ENCODE data around the gene ZCCHC24. TPM values are rescaled to one million over a fixed set of nuclear protein-coding genes. Genes with fewer than 3 reads are reported as not detected.
A peak's percentile ranks its signal among the peaks of the same experiment; 100 is the strongest.

Gene ZCCHC24
- total RNA-seq, 2 experiments from 2014 or later, result 0.98 to 2.2 TPM

DNA sequence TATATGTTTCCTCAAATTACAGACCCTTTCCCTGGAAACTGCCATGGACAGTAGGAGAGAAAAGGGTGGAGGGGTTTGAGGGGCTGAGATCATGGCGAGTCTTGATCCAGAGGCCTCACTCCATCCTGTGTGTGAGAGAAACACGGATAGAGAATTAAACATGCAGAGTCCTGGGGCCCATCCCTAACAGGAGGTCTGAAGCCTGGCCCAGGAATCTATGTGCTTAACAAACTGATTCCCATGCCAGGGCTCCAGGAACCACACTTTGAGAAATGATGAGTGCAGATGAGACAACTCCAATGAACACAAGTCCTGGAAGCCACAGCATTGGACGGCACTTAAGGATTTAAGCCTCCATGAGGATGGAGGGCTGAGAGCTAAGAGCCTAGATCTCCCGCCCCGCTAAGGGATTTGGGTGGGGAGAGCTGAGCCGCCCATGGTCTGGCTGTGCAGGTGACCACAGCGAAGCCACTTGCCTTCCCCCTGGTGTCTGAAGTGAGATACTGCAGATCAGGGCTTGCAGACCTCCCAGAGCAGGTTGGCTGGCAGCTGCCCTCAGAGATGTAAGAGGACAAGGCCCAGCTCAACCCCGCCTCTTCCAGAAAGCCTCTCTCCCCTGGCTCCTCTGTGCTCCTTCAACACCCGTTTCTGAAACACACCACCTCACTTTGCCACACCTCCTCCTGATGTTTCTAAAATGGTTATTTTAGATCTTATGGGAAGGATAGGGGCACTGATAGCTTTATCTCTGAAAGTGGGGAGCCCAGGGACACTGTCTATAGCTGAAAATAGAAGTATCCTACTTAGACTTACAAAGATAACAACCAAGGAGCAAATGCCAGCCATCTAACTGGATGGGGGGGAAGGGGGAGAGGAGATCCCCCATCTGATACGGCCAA lies 42.1 kb upstream of the ZCCHC24 start:
- no peaks in the 10 kb centered on the region for H3K9me3 ChIP-seq (ENCODE audit: low read length)
- no peak overlapping the region for H2AFZ ChIP-seq (ENCODE audit: low read length)
- BruUV-seq (replicated peaks), result no TSS peak
- TF ChIP-seq EZH2phosphoT487 (IDR thresholded peaks at IDR 0.05; ENCODE audit: borderline replicate concordance, low read depth, low read length) (no peak), CTCF (conservative IDR thresholded peaks at IDR 0.05; ENCODE audit: low read length) (peak; percentile 76)
- no peak overlapping the region for H3K4me3 ChIP-seq (ENCODE audit: low read depth, low read length, poor library complexity, severe bottlenecking)
- H3K36me3 ChIP-seq (ENCODE audit: insufficient read depth, low read length), result no peaks in the 10 kb centered on the region
- no peaks in the 10 kb centered on the region for H3K4me1 ChIP-seq (ENCODE audit: insufficient read depth, low read length, poor library complexity, severe bottlenecking)
- H3K79me2 ChIP-seq (ENCODE audit: insufficient read depth, low read depth, low read length), result no peaks in the 10 kb centered on the region
- intact Hi-C loops (cut with micrococcal nuclease; ENCODE audit: unreplicated experiment), result loop anchor here (1.0 kb wide), 1 partner anchor 113 kb away; no protein-coding TSS in a partner anchor
- POLR2A ChIA-PET, result no interaction called here
- H4K20me1 ChIP-seq (ENCODE audit: insufficient read depth, low read length), result no peaks in the 10 kb centered on the region
- H3K9me2 ChIP-seq (ENCODE audit: insufficient read depth, low read length), result no peaks in the 10 kb centered on the region
- DNase-seq (ENCODE audit: low spot score), result peak; percentile 56
- CTCF ChIA-PET (ENCODE audit: unreplicated experiment), result no interaction called here
- no peak overlapping the region for H3K27ac ChIP-seq (ENCODE audit: low read depth, low read length, poor library complexity, severe bottlenecking)
- H3K4me2 ChIP-seq (ENCODE audit: low read length), result no peak overlapping the region

DNA sequence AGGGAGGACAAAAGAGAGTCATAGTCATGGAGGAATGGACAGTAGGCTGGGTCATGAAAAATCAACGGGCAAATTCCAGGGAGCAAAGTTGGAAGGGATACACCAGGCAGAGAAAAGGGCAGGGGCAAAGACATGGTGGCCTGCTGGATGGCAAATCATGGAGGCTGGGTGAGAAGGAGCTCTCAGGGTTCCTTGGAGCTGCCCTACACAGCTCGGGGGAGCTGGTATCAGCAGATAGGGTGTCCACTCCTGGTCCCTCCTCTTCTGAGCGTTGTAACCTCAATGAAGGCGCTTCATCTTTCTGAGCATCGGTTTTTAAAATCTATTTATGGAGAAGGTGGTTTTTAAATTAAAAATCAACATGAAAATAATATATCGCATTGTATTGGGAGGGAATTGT lies 39.1 kb upstream of the ZCCHC24 start:
- ChIA-PET CTCF (ENCODE audit: unreplicated experiment) (no interaction called here), POLR2A (no interaction called here)
- no peaks in the 10 kb centered on the region for H3K9me2 ChIP-seq (ENCODE audit: insufficient read depth, low read length)
- BruUV-seq (replicated peaks), result no TSS peak
- no peaks in the 10 kb centered on the region for H3K36me3 ChIP-seq (ENCODE audit: insufficient read depth, low read length)
- DNase-seq (ENCODE audit: low spot score), result no peak
- H3K4me2 ChIP-seq (ENCODE audit: low read length), result no peak overlapping the region
- no peak for TF ChIP-seq EZH2phosphoT487 (IDR thresholded peaks at IDR 0.05; ENCODE audit: borderline replicate concordance, low read depth, low read length)
- intact Hi-C loops (cut with micrococcal nuclease; ENCODE audit: unreplicated experiment), result no loop called here
- H4K20me1 ChIP-seq (ENCODE audit: insufficient read depth, low read length), result no peaks in the 10 kb centered on the region
- H3K4me3 ChIP-seq (ENCODE audit: low read depth, low read length, poor library complexity, severe bottlenecking), result no peak overlapping the region
- H3K4me1 ChIP-seq (ENCODE audit: insufficient read depth, low read length, poor library complexity, severe bottlenecking), result no peaks in the 10 kb centered on the region
- no peak overlapping the region for H3K27ac ChIP-seq (ENCODE audit: low read depth, low read length, poor library complexity, severe bottlenecking)
- no peaks in the 10 kb centered on the region for H3K79me2 ChIP-seq (ENCODE audit: insufficient read depth, low read depth, low read length)
- no peaks in the 10 kb centered on the region for H3K9me3 ChIP-seq (ENCODE audit: low read length)
- H2AFZ ChIP-seq (ENCODE audit: low read length), result no peak overlapping the region

GRCh38 chr10:79483948-79484347 lies 38.5 kb upstream of the ZCCHC24 start:
- no TSS peak for BruUV-seq (replicated peaks)
- TF ChIP-seq CTCF (conservative IDR thresholded peaks at IDR 0.05; ENCODE audit: low read length), result no peak
- TF ChIP-seq EZH2phosphoT487 (IDR thresholded peaks at IDR 0.05; ENCODE audit: borderline replicate concordance, low read depth, low read length), result no peak
- intact Hi-C loops (cut with micrococcal nuclease; ENCODE audit: unreplicated experiment), result no loop called here
- Histone ChIP-seq H3K9me3 (ENCODE audit: low read length) (no peaks in the 10 kb centered on the region), H3K27ac (ENCODE audit: low read depth, low read length, poor library complexity, severe bottlenecking) (no peak overlapping the region), H3K79me2 (ENCODE audit: insufficient read depth, low read depth, low read length) (no peaks in the 10 kb centered on the region), H3K9me2 (ENCODE audit: insufficient read depth, low read length) (no peaks in the 10 kb centered on the region), H3K4me2 (ENCODE audit: low read length) (no peak overlapping the region), H3K36me3 (ENCODE audit: insufficient read depth, low read length) (no peaks in the 10 kb centered on the region), H4K20me1 (ENCODE audit: insufficient read depth, low read length) (no peaks in the 10 kb centered on the region), H2AFZ (ENCODE audit: low read length) (no peak overlapping the region), H3K4me3 (ENCODE audit: low read depth, low read length, poor library complexity, severe bottlenecking) (no peak overlapping the region), H3K4me1 (ENCODE audit: insufficient read depth, low read length, poor library complexity, severe bottlenecking) (no peaks in the 10 kb centered on the region)
- ChIA-PET POLR2A (no interaction called here), CTCF (ENCODE audit: unreplicated experiment) (no interaction called here)
- no peak for DNase-seq (ENCODE audit: low spot score)

Data from OCI-LY7 (cell line).